Measurements from ENCODE around the gene KIF5A.

GRCh38 chr12:57549203-57549908, 488 bp upstream of the KIF5A start:
- TF ChIP-seq ZNF274 (IDR thresholded peaks at IDR 0.05; ENCODE audit: low read depth, low read length) (no peak), SUZ12 (IDR thresholded peaks at IDR 0.05; ENCODE audit: extremely low read depth, insufficient read depth, insufficient read length) (no peak)

All from NT2/D1 (cell line).